Testis (tissue), 2 donors: ENCODE measurements around the gene EFCAB11.

Experiments used
- POLR2A ChIP-seq: fragments of 450-650 bp; IDR thresholded peaks from one replicate; pipeline ENCODE4 v1.6.1; 2017; ENCODE audit warnings: antibody characterized with exemption, mild to moderate bottlenecking, moderate library complexity
- TF ChIP-seq, protein P1 (sequence below), 3 experiments: fragments of 450-650 bp in 2 of 3; fragments of 200-600 bp in 1 of 3; sonication (generic) in 1 of 3; IDR thresholded peaks; one replicate each; pipeline ENCODE4 v1.5.1; 2016 to 2019; ENCODE audit warnings: antibody characterized with exemption in 3 of 3, mild to moderate bottlenecking in 2 of 3, moderate library complexity in 1 of 3

DNA sequence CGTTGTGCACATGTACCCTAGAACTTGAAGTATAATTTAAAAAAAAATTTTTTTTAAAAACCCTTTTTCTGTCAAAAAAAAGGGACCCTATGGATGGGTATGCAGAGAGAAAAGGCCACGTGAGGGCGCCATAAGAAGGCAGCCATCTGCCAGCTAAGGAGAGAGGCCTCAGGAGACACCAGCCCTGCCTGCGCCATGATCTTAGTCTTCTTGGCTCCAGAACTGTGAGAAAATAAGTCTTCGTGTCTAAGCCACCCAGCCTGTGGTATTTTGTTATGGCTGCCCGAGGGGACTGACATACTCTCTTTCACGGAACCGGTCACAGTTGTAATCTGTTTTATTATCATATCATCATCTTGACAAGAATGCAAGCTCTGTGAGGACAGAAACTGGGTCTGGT lies 174.8 kb downstream of the EFCAB11 start:
- TF ChIP-seq, protein P1, sequence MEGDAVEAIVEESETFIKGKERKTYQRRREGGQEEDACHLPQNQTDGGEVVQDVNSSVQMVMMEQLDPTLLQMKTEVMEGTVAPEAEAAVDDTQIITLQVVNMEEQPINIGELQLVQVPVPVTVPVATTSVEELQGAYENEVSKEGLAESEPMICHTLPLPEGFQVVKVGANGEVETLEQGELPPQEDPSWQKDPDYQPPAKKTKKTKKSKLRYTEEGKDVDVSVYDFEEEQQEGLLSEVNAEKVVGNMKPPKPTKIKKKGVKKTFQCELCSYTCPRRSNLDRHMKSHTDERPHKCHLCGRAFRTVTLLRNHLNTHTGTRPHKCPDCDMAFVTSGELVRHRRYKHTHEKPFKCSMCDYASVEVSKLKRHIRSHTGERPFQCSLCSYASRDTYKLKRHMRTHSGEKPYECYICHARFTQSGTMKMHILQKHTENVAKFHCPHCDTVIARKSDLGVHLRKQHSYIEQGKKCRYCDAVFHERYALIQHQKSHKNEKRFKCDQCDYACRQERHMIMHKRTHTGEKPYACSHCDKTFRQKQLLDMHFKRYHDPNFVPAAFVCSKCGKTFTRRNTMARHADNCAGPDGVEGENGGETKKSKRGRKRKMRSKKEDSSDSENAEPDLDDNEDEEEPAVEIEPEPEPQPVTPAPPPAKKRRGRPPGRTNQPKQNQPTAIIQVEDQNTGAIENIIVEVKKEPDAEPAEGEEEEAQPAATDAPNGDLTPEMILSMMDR (IDR thresholded peaks at IDR 0.05), result no peak
- no peak for TF ChIP-seq POLR2A
